HepG2 (cell line): ENCODE measurements around the gene CDRT4. TPM values are rescaled to one million over a fixed set of nuclear protein-coding genes. Genes with fewer than 3 reads are reported as not detected.

ENCODE experiments used
- ATAC-seq: fragments of 200-7000 bp; cut with Tn5 transposase; 3 replicates; pipeline ENCODE4 v1.9.1; 2020; ENCODE audit warnings: mild to moderate bottlenecking, moderate library complexity
- BruUV-seq: library from RNA; stranded (reverse); fragments of 400-500 nt; replicated peaks from 2 replicates; lab custom pipeline; 2021; lab: Mats Ljungman, UMichigan
- CTCF ChIA-PET: fragments of 300-600 bp; formaldehyde crosslinking; extraction: SDS; loops from one replicate; lab custom pipeline; 2021; ENCODE audit warnings: low total read pairs, inconsistent platforms, low intra/inter-chr PET ratio; lab: Yijun Ruan, JAX
- POLR2A ChIA-PET: fragments of 350-600 bp; sonication (Branson Sonifier 250); formaldehyde crosslinking; loops from one replicate; lab custom pipeline; 2020; ENCODE audit warnings: antibody characterized with exemption, inconsistent platforms; lab: Yijun Ruan, JAX
- DNase-seq: peaks from one replicate; pipeline ENCODE4 v3.0.0-alpha.2; 2015; ENCODE audit warnings: low spot score
- FAIRE-seq: peaks from 3 replicates; lab custom pipeline; 2011; peaks lifted over from hg19 to GRCh38; lab: Jason Lieb, UNC
- H2AFZ ChIP-seq: one replicate; pipeline ENCODE4 v1.6.1; 2011; ENCODE audit warnings: low read length, inconsistent platforms
- H3K27ac ChIP-seq: fragments of 300-600 bp; 3 replicates; pipeline ENCODE4 v1.8.0; 2011; ENCODE audit warnings: mixed run types, mild to moderate bottlenecking, mixed read lengths, low read length, inconsistent platforms; ENCODE audit not compliant: insufficient read depth; ENCODE audit errors: extremely low read length
- H3K27me3 ChIP-seq, 2 experiments: fragments of 200-600 bp in 1 of 2; 2 replicates in 1 of 2; 3 replicates in 1 of 2; pipeline versions ENCODE4 v1.6.0 to v1.8.0; 2011; ENCODE audit warnings: low read length in 2 of 2, mild to moderate bottlenecking in 2 of 2, moderate library complexity in 2 of 2, inconsistent platforms in 1 of 2; ENCODE audit not compliant: insufficient read depth in 2 of 2, control insufficient read depth in 1 of 2
- H3K36me3 ChIP-seq, 2 experiments: fragments of 200-600 bp in 1 of 2; replicated peaks in 1 of 2; 2 replicates in 1 of 2; 3 replicates in 1 of 2; pipeline versions ENCODE4 v1.5.1 to v1.8.0; 2011; ENCODE audit warnings: low read length in 2 of 2, inconsistent platforms in 1 of 2; ENCODE audit not compliant: insufficient read depth in 2 of 2, control insufficient read depth in 1 of 2
- H3K4me1 ChIP-seq: 2 replicates; pipeline ENCODE4 v1.5.1; 2012; ENCODE audit warnings: low read length, inconsistent platforms; ENCODE audit not compliant: insufficient read depth
- H3K4me2 ChIP-seq: 2 replicates; pipeline ENCODE4 v1.6.0; 2011; ENCODE audit warnings: low read depth, low read length, inconsistent platforms
- H3K4me3 ChIP-seq, 3 experiments: fragments of 200-600 bp in 1 of 3; sonication (generic), shearing (Covaris generic) in 1 of 3; replicated peaks in 1 of 3; 2 replicates each; pipeline ENCODE4 v1.5.1; 2011 to 2016; ENCODE audit warnings: low read length in 3 of 3, inconsistent platforms in 2 of 3, low read depth in 2 of 3, mild to moderate bottlenecking in 2 of 3, control low read depth in 1 of 3, mixed read lengths in 1 of 3; ENCODE audit not compliant: insufficient read depth in 1 of 3
- H3K79me2 ChIP-seq: one replicate; pipeline ENCODE4 v1.6.1; 2011; ENCODE audit warnings: low read length, inconsistent platforms; ENCODE audit not compliant: insufficient read depth
- H3K9ac ChIP-seq: 2 replicates; pipeline ENCODE4 v1.6.0; 2011; ENCODE audit warnings: mild to moderate bottlenecking, low read depth, low read length, inconsistent platforms; ENCODE audit not compliant: insufficient read depth
- H3K9me3 ChIP-seq: 2 replicates; pipeline ENCODE4 v1.5.1; 2012; ENCODE audit warnings: mild to moderate bottlenecking, low read length
- H4K20me1 ChIP-seq: 2 replicates; pipeline ENCODE4 v1.6.0; 2011; ENCODE audit warnings: inconsistent platforms, mild to moderate bottlenecking, low read length, moderate library complexity; ENCODE audit not compliant: insufficient read depth
- CEBPZ ChIP-seq: IDR thresholded peaks from 2 replicates; pipeline ENCODE4 v1.6.1; 2012; ENCODE audit warnings: low read length, improper control_type of control experiment
- DRAP1 ChIP-seq: IDR thresholded peaks from 2 replicates; pipeline ENCODE4 v1.6.1; 2016; ENCODE audit warnings: missing genetic modification reagents, missing compliant biosample characterization
- GZF1 ChIP-seq: sonication (generic); formaldehyde crosslinking; IDR thresholded peaks from 2 replicates; pipeline ENCODE4 v1.5.1; 2020; ENCODE audit warnings: mild to moderate bottlenecking, missing genetic modification reagents
- HBP1 ChIP-seq: IDR thresholded peaks from 2 replicates; pipeline ENCODE4 v1.6.1; 2016; ENCODE audit warnings: low read depth, control low read depth
- KLF16 ChIP-seq, 2 experiments: sonication (generic) in 1 of 2; formaldehyde crosslinking in 1 of 2; IDR thresholded peaks; 2 replicates each; pipeline versions ENCODE4 v1.6.1 to v1.8.0; 2016 to 2023; ENCODE audit warnings: missing genetic modification reagents in 2 of 2, missing compliant biosample characterization in 1 of 2
- KLF9 ChIP-seq: IDR thresholded peaks from 2 replicates; pipeline ENCODE4 v1.6.1; 2016; ENCODE audit warnings: low read depth
- PATZ1 ChIP-seq: sonication (generic); formaldehyde crosslinking; IDR thresholded peaks from 2 replicates; pipeline ENCODE4 v1.4.0; 2020; ENCODE audit warnings: missing genetic modification reagents
- PITX1 ChIP-seq: sonication (generic); formaldehyde crosslinking; IDR thresholded peaks from 2 replicates; pipeline ENCODE4 v1.5.1; 2020; ENCODE audit warnings: mild to moderate bottlenecking, missing genetic modification reagents
- RORA ChIP-seq: sonication (generic); formaldehyde crosslinking; IDR thresholded peaks from 2 replicates; pipeline ENCODE4 v1.5.0; 2020; ENCODE audit warnings: mild to moderate bottlenecking, missing genetic modification reagents, moderate library complexity
- SP2 ChIP-seq: sonication (generic); formaldehyde crosslinking; IDR thresholded peaks from 2 replicates; pipeline ENCODE4 v1.5.1; 2020; ENCODE audit warnings: mild to moderate bottlenecking, missing genetic modification reagents
- SPEN ChIP-seq: sonication (generic); formaldehyde crosslinking; IDR thresholded peaks from 2 replicates; pipeline ENCODE4 v1.5.1; 2020; ENCODE audit warnings: low read depth, mild to moderate bottlenecking, missing genetic modification reagents
- TBX2 ChIP-seq: sonication (generic); formaldehyde crosslinking; IDR thresholded peaks from 2 replicates; pipeline ENCODE4 v1.5.0; 2020; ENCODE audit warnings: missing genetic modification reagents, mild to moderate bottlenecking, borderline replicate concordance
- ZFP36L2 ChIP-seq: sonication (generic); formaldehyde crosslinking; IDR thresholded peaks from 2 replicates; pipeline ENCODE4 v1.4.0; 2020; ENCODE audit warnings: missing genetic modification reagents
- ZMAT3 ChIP-seq: sonication (generic); formaldehyde crosslinking; conservative IDR thresholded peaks from 2 replicates; pipeline ENCODE4 v1.7.0; 2021; ENCODE audit warnings: missing genetic modification reagents
- ZNF629 ChIP-seq: sonication (generic); formaldehyde crosslinking; conservative IDR thresholded peaks from 2 replicates; pipeline ENCODE4 v1.5.0; 2020; ENCODE audit warnings: missing genetic modification reagents
- ZNF710 ChIP-seq: sonication (generic); formaldehyde crosslinking; IDR thresholded peaks from 2 replicates; pipeline ENCODE4 v1.5.0; 2020; ENCODE audit warnings: mild to moderate bottlenecking, missing genetic modification reagents, borderline replicate concordance
- ZNF747 ChIP-seq: sonication (generic); formaldehyde crosslinking; IDR thresholded peaks from 2 replicates; pipeline ENCODE4 v1.8.1; 2023; ENCODE audit warnings: missing genetic modification reagents, mild to moderate bottlenecking, borderline replicate concordance
- WGBS: methylation state at CpG from one replicate; pipeline ENCODE4 v1.1.6; 2017; ENCODE audit warnings: low lambda C conversion rate; 5-methylcytosine and 5-hydroxymethylcytosine counted together
- in situ Hi-C: cut with HindIII; loops from 2 replicates; pipeline ENCODE4 v1.10.0; 2017; ENCODE audit warnings: low pct_unique_long_range_greater_than_20kb; ENCODE audit not compliant: extremely low pct_ligation_motif_present
- intact Hi-C: fragments of 100-400 bp; cut with micrococcal nuclease; formaldehyde crosslinking; loops from one replicate; pipeline ENCODE4 v1.10.0; 2022; ENCODE audit not compliant: unreplicated experiment
- polyA plus RNA-seq, 8 experiments: library from polyadenylated mRNA; depleted of rRNA in 3 of 8; stranded (reverse) in 7 of 8; unstranded in 1 of 8; fragments of >200 nt; fragmentation: Illumina TruSeq in 4 of 8; extraction: Trizol in 4 of 8; gene quantifications; 2 replicates each; pipeline versions ENCODE4 v1.2.1 to v1.2.3, GENCODE V29; 2011 to 2016; ENCODE audit warnings: low read depth in 4 of 8, missing spikeins in 1 of 8, mixed read lengths in 1 of 8; ENCODE audit not compliant: insufficient read depth in 1 of 8
- total RNA-seq, 5 experiments: library from RNA; depleted of rRNA; stranded (reverse); fragments of >200 nt; fragmentation: Illumina TruSeq; extraction: Trizol; gene quantifications; 2 replicates each; pipeline ENCODE4 v1.2.3, GENCODE V29; 2016; ENCODE audit warnings: low read depth in 1 of 5

CDRT4 gene
- total and polyA plus RNA-seq, 2 of the 13 experiments (the other 11 are each of a cell fraction or from before 2014, with no cell fraction given), result 5.8 to 12.1 TPM

GRCh38 chr17:15431766-15432165, 35.7 kb downstream of the CDRT4 start:
- no peaks in the 10 kb centered on the region for H4K20me1 ChIP-seq
- H3K9ac ChIP-seq, result no peak overlapping the region
- no peak overlapping the region for H3K4me2 ChIP-seq
- FAIRE-seq (no peak), ATAC-seq (no peak), DNase-seq (no peak)
- no peaks in the 10 kb centered on the region for H3K79me2 ChIP-seq
- H3K36me3 ChIP-seq, result peaks cover 0 to under 1% of the 10 kb centered on the region in 2 experiments; a peak in 1 of 5 replicates
- intact Hi-C loops (loop anchor here (5.0 kb wide), 1 partner anchor 169 kb away; no protein-coding TSS in a partner anchor), in situ Hi-C loops (no loop called here)
- no peak overlapping the region for H3K27ac ChIP-seq
- no peak overlapping the region for H2AFZ ChIP-seq
- no peaks in the 10 kb centered on the region for H3K9me3 ChIP-seq
- ChIA-PET CTCF (no interaction called here), POLR2A (no interaction called here)
- no peak for TF ChIP-seq RORA
- TF ChIP-seq ZNF747 (CRISPR knock-in tag), result no peak
- no peak for TF ChIP-seq PATZ1 (CRISPR knock-in tag)
- no peak for TF ChIP-seq CEBPZ
- no peak for TF ChIP-seq GZF1
- TF ChIP-seq ZNF629 (CRISPR knock-in tag), result no peak
- no peak for TF ChIP-seq TBX2 (CRISPR knock-in tag)
- no peak for TF ChIP-seq KLF16 (CRISPR knock-in tag; IDR thresholded peaks at IDR 0.05)
- TF ChIP-seq HBP1, result no peak
- TF ChIP-seq ZNF710 (CRISPR knock-in tag), result no peak
- TF ChIP-seq SPEN, result no peak
- no peak for TF ChIP-seq KLF9 (CRISPR knock-in tag)
- no peak for TF ChIP-seq ZMAT3 (CRISPR knock-in tag)
- no peak for TF ChIP-seq ZFP36L2 (CRISPR knock-in tag)
- TF ChIP-seq PITX1 (CRISPR knock-in tag), result no peak
- TF ChIP-seq SP2 (CRISPR knock-in tag), result no peak
- TF ChIP-seq DRAP1 (CRISPR knock-in tag), result no peak
- BruUV-seq, result no TSS peak
- peaks cover 57% of the 10 kb centered on the region for H3K4me1 ChIP-seq
- H3K27me3 ChIP-seq, result no peaks in the 10 kb centered on the region; a peak in 1 of 5 replicates
- H3K4me3 ChIP-seq, result no peak overlapping the region
- WGBS, result 90% methylated on average over 6 of the region's 6 CpGs
